OCI-LY7 (cell line): Measurements from ENCODE around the gene PRR35. TPM values are rescaled to one million over a fixed set of nuclear protein-coding genes. Genes with fewer than 3 reads are reported as not detected.
A peak's percentile ranks its signal among the peaks of the same experiment; 100 is the strongest.

Experiments used
- BruUV-seq: library from RNA; stranded (reverse); fragments of 400-500 nt; replicated peaks from 2 replicates; lab custom pipeline; 2021; lab: Mats Ljungman, UMichigan
- CTCF ChIA-PET: fragments of 300-600 bp; sonication (Branson Sonifier 250); formaldehyde crosslinking; loops from one replicate; lab custom pipeline; 2022; ENCODE audit warnings: antibody characterized with exemption; ENCODE audit not compliant: unreplicated experiment; lab: Charles Lee
- POLR2A ChIA-PET: fragments of 300-600 bp; sonication (Branson Sonifier 250); formaldehyde crosslinking; loops from one replicate; lab custom pipeline; 2022; ENCODE audit warnings: antibody characterized with exemption; lab: Charles Lee
- DNase-seq: peaks from one replicate; pipeline ENCODE4 v3.0.0-alpha.2; 2015; ENCODE audit warnings: low spot score
- H2AFZ ChIP-seq: fragments of 200-600 bp; sonication (generic), shearing (Covaris generic); 2 replicates; pipeline ENCODE4 v1.6.1; 2014; ENCODE audit warnings: mild to moderate bottlenecking, antibody characterized with exemption, low read length, moderate library complexity
- H3K27ac ChIP-seq: fragments of 200-600 bp; sonication (generic); 2 replicates; pipeline ENCODE4 v1.5.1; 2014; ENCODE audit warnings: mixed run types, low read depth, mild to moderate bottlenecking, moderate library complexity, low read length, inconsistent platforms; ENCODE audit not compliant: poor library complexity, severe bottlenecking
- H3K36me3 ChIP-seq: fragments of 200-600 bp; sonication (generic); 2 replicates; pipeline ENCODE4 v1.6.1; 2014; ENCODE audit warnings: mild to moderate bottlenecking, antibody characterized with exemption, low read length, moderate library complexity, mixed read lengths; ENCODE audit not compliant: insufficient read depth
- H3K4me1 ChIP-seq: fragments of 200-600 bp; sonication (generic); 2 replicates; pipeline ENCODE4 v1.5.1; 2014; ENCODE audit warnings: mild to moderate bottlenecking, low read length; ENCODE audit not compliant: insufficient read depth, poor library complexity, severe bottlenecking
- H3K4me2 ChIP-seq: fragments of 200-600 bp; sonication (generic); 2 replicates; pipeline ENCODE4 v1.6.1; 2014; ENCODE audit warnings: mild to moderate bottlenecking, low read length
- H3K4me3 ChIP-seq: fragments of 200-600 bp; sonication (generic); 2 replicates; pipeline ENCODE4 v1.5.1; 2014; ENCODE audit warnings: mild to moderate bottlenecking, low read depth, low read length; ENCODE audit not compliant: poor library complexity, severe bottlenecking
- H3K79me2 ChIP-seq: fragments of 200-600 bp; sonication (generic); 2 replicates; pipeline ENCODE4 v1.6.1; 2016; ENCODE audit warnings: low read depth, mild to moderate bottlenecking, low read length, moderate library complexity, mixed read lengths; ENCODE audit not compliant: insufficient read depth
- H3K9me2 ChIP-seq: fragments of 200-600 bp; sonication (generic); 2 replicates; pipeline ENCODE4 v1.6.1; 2016; ENCODE audit warnings: mild to moderate bottlenecking, low read length, mixed read lengths; ENCODE audit not compliant: insufficient read depth
- H3K9me3 ChIP-seq: fragments of 200-600 bp; sonication (generic); 2 replicates; pipeline ENCODE4 v1.6.1; 2014; ENCODE audit warnings: mild to moderate bottlenecking, mixed run types, low read length, mixed read lengths
- H4K20me1 ChIP-seq: fragments of 200-600 bp; sonication (generic); 2 replicates; pipeline ENCODE4 v1.6.1; 2014; ENCODE audit warnings: mild to moderate bottlenecking, antibody characterized with exemption, low read length, moderate library complexity, mixed read lengths; ENCODE audit not compliant: insufficient read depth
- EZH2phosphoT487 ChIP-seq: fragments of 200-600 bp; sonication (generic); IDR thresholded peaks from 2 replicates; pipeline ENCODE4 v1.6.1; 2018; ENCODE audit warnings: low read depth, borderline replicate concordance, mild to moderate bottlenecking, mixed run types, antibody characterized with exemption, low read length, moderate library complexity, mixed read lengths
- intact Hi-C: fragments of 100-400 bp; cut with micrococcal nuclease; formaldehyde crosslinking; loops from one replicate; pipeline ENCODE4 v1.10.0; 2022; ENCODE audit not compliant: unreplicated experiment
- total RNA-seq, 2 experiments: library from RNA; depleted of rRNA in 1 of 2; stranded (reverse); fragments of >200 nt in 1 of 2; shearing (Covaris generic) in 1 of 2; gene quantifications; 2 replicates each; pipeline ENCODE4 v1.2.3, GENCODE V29; 2014 to 2022
- TF ChIP-seq, protein P1 (sequence below): fragments of 200-600 bp; sonication (generic); conservative IDR thresholded peaks from 2 replicates; pipeline ENCODE4 v1.5.1; 2014; ENCODE audit warnings: mild to moderate bottlenecking, antibody characterized with exemption, low read length, moderate library complexity, mixed read lengths

PRR35 gene
- total RNA-seq, 2 experiments from 2014 or later: not detected

DNA sequence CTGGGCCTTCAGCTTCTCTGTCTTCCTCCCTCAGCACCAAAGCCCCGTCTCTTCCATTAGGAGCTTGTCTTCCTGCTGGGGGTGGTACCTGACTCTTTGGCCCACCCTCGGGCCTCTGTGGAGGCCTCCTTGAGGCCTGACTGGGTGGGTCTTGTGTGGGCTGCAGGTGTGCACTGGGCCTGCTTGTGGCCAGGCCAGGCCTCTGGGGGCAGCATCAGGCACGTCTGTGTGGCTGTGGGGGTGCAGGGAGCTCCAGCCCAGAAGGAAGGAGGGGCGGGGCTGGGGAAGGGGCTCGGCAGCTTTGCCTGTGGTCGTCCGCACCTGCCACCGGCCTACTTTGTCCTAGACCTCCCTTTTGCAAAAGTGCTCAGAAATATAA lies 16.6 kb downstream of the PRR35 start:
- ChIA-PET POLR2A (no interaction called here), CTCF (interaction anchor here (0.6 kb wide), 1 partner anchor 139 kb away, joined by 12 read pairs; no protein-coding TSS in a partner anchor)
- DNase-seq: no peak
- Histone ChIP-seq H2AFZ (no peak overlapping the region), H3K4me1 (peaks cover 10% of the 10 kb centered on the region), H3K4me3 (no peak overlapping the region), H3K4me2 (no peak overlapping the region), H4K20me1 (no peaks in the 10 kb centered on the region), H3K27ac (no peak overlapping the region), H3K9me3 (no peaks in the 10 kb centered on the region), H3K36me3 (peaks cover 4% of the 10 kb centered on the region; the same call in 1 of the 2 replicates), H3K9me2 (no peaks in the 10 kb centered on the region), H3K79me2 (no peaks in the 10 kb centered on the region)
- TF ChIP-seq, protein P1, sequence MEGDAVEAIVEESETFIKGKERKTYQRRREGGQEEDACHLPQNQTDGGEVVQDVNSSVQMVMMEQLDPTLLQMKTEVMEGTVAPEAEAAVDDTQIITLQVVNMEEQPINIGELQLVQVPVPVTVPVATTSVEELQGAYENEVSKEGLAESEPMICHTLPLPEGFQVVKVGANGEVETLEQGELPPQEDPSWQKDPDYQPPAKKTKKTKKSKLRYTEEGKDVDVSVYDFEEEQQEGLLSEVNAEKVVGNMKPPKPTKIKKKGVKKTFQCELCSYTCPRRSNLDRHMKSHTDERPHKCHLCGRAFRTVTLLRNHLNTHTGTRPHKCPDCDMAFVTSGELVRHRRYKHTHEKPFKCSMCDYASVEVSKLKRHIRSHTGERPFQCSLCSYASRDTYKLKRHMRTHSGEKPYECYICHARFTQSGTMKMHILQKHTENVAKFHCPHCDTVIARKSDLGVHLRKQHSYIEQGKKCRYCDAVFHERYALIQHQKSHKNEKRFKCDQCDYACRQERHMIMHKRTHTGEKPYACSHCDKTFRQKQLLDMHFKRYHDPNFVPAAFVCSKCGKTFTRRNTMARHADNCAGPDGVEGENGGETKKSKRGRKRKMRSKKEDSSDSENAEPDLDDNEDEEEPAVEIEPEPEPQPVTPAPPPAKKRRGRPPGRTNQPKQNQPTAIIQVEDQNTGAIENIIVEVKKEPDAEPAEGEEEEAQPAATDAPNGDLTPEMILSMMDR: peak; percentile 35
- no peak for TF ChIP-seq EZH2phosphoT487
- no TSS peak for BruUV-seq
- intact Hi-C loops: no loop called here

DNA sequence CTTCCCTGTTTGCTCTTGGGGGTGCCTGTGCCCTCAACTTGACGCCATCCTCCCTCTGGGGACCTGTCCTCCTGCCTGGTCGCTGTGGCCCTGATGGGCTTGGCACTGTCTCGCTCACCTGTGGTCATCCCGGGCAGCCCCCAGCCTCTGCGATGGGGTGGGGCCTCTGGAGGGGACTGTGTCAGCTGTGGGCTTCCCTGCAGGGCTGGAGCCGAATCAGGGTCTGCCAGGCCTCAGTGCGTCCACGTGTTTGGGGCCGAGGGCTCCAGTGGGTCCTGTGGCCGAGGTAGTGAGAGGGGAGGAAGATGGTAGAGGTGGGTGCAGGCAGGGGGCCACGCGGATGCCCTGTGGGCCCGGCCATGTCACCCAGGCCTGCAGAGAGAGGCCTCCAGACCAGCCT lies 17.6 kb downstream of the PRR35 start:
- ChIA-PET CTCF (no interaction called here), POLR2A (no interaction called here)
- Histone ChIP-seq H3K79me2 (no peaks in the 10 kb centered on the region), H4K20me1 (no peaks in the 10 kb centered on the region), H3K4me1 (peaks cover 10% of the 10 kb centered on the region), H3K4me3 (no peak overlapping the region), H2AFZ (no peak overlapping the region), H3K27ac (no peak overlapping the region), H3K9me2 (no peaks in the 10 kb centered on the region), H3K9me3 (no peaks in the 10 kb centered on the region), H3K4me2 (no peak overlapping the region), H3K36me3 (peaks cover 4% of the 10 kb centered on the region; the same call in 1 of the 2 replicates)
- TF ChIP-seq EZH2phosphoT487: no peak
- TF ChIP-seq, protein P1: no peak
- intact Hi-C loops: no loop called here
- BruUV-seq: no TSS peak
- DNase-seq: no peak

DNA sequence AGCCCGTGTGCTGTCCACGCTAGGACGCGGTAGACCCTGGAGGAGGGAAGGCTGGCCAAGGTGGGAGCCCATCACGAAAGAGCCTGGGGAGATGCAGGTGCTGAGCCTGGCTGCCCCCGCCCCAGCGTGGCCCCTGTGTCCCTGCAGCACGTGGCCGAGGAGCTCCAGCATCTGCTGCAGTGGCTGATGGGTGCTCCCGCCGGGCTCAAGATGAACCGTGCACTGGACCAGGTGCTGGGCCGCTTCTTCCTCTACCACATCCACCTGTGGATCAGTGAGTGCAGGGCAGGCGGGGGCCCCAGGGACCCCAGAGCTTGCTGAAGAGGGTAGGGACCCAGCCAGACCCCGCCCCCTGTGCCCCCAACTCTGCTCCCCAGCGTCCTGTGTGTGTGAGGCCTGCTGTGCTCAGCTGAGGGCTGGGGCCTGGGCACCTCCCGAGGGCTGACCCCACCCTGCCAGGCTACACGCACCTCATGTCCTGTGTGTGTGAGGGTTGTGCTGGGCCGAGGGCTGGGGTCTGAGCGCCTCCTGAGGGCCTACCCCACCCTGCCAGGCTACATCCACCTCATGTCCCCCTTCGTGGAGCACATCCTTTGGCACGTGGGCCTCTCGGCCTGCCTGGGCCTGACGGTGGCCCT lies 18.2 kb downstream of the PRR35 start:
- DNase-seq: no peak
- CTCF ChIA-PET: no interaction called here

More for the DNA sequence above, 18.2 kb downstream of the PRR35 start:
- Histone ChIP-seq H3K36me3 (peaks cover 4% of the 10 kb centered on the region; the same call in 1 of the 2 replicates), H3K4me2 (peak overlapping the region; percentile 15; the same call in 1 of the 2 replicates), H3K9me3 (no peaks in the 10 kb centered on the region), H3K27ac (no peak overlapping the region), H3K4me1 (peaks cover 10% of the 10 kb centered on the region), H3K9me2 (no peaks in the 10 kb centered on the region), H3K4me3 (no peak overlapping the region), H4K20me1 (no peaks in the 10 kb centered on the region), H2AFZ (no peak overlapping the region), H3K79me2 (no peaks in the 10 kb centered on the region)
- TF ChIP-seq, protein P1: no peak
- TF ChIP-seq EZH2phosphoT487: no peak
- BruUV-seq: no TSS peak
- intact Hi-C loops: no loop called here
- POLR2A ChIA-PET: no interaction called here
